Fibroblast of the aortic adventitia (primary cell): Measurements from ENCODE around the gene GSTA1. TPM values are rescaled to one million over a fixed set of nuclear protein-coding genes. Genes with fewer than 3 reads are reported as not detected.
"Not testable (repeated sequence)": the region's sequence is repeated elsewhere in the genome, so short reads cannot be mapped to it uniquely, and the experiment has no call there.

Experiments used
- DNase-seq: peaks from one replicate; pipeline ENCODE4 v3.0.0-alpha.2; 2010; ENCODE audit warnings: low read depth
- H3K4me3 ChIP-seq: 2 replicates; pipeline ENCODE4 v1.5.1; 2011; ENCODE audit warnings: low read depth, mild to moderate bottlenecking, control low read depth, low read length, moderate library complexity
- total RNA-seq: library from RNA; depleted of rRNA; stranded (reverse); fragments of >200 nt; gene quantifications from 2 replicates; pipeline ENCODE4 v1.2.3, GENCODE V29; 2012; ENCODE audit warnings: low replicate concordance
- TF ChIP-seq, protein P1 (sequence below): IDR thresholded peaks from 2 replicates; pipeline ENCODE4 v1.5.1; 2011; ENCODE audit warnings: mild to moderate bottlenecking, low read length, control low read depth, inconsistent platforms; ENCODE audit not compliant: insufficient read depth

GSTA1 gene
- total RNA-seq, 1 donor: not detected

DNA sequence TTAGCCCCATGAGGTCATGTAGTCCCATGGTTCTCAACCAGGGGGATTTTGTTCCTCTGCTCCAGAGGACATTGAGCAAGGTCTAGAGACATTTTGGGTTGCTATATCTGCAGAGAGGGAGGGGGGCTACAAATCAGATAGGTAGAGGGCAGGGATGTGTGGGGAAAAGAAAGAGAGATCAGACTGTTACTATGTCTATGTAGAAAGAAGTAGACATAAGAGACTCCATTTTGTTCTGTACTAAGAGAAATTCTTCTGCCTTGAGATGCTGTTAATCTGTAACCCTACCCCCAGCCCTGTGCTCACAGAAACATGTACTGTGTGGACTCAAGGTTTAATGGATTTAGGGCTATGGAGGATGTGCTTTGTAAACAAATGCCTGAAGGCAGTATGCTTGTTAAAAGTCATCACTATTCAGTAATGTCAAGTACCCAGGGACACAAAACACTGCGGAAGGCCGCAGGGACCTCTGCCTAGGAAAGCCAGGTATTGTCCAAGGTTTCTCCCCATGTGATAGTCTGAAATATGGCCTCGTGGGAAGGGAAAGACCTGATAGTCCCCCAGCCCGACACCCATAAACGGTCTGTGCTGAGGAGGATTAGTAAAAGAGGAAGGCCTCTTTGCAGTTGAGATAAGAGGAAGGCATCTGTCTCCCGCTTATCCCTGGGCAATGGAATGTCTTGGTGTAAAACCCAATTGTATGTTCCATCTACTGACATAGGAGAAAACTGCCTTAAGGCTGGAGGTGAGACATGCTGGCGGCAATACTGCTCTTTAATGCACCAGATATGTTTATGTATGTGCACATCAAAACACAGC is 41.7 kb downstream of the GSTA1 start:
- not testable (repeated sequence) for H3K4me3 ChIP-seq, DNase-seq

DNA sequence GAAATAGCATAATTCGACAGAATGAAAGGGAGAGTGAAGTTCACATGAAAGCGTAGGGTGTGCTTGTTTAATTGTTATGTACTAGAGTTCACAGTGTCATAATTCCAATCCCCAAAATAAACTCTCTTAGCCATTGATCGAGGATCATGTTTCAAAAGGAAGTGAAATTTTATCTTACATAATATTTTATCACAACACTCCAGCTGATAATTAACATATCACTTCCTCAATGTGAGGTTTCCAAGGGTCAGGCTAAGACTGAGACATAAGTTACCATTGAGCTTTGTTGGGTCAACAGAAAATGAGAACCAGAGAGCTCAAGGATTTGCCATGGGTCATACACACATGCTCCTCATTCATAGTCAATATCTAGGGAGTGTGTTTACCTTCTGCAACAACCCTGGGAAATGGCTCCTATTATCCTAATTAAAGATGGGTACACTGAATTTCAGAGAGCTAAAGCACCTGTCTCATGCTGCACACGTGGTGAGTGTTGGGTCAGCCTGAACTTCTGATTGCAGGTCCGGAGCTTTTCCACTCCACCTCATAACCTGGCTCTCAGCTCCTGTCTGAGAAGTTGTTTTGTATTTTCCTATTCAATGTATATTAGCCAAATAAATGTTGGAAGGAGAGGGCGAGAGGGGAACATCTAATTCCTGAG is 43.4 kb downstream of the GSTA1 start:
- DNase-seq: no peak
- H3K4me3 ChIP-seq: no peak overlapping the region
- TF ChIP-seq, protein P1, sequence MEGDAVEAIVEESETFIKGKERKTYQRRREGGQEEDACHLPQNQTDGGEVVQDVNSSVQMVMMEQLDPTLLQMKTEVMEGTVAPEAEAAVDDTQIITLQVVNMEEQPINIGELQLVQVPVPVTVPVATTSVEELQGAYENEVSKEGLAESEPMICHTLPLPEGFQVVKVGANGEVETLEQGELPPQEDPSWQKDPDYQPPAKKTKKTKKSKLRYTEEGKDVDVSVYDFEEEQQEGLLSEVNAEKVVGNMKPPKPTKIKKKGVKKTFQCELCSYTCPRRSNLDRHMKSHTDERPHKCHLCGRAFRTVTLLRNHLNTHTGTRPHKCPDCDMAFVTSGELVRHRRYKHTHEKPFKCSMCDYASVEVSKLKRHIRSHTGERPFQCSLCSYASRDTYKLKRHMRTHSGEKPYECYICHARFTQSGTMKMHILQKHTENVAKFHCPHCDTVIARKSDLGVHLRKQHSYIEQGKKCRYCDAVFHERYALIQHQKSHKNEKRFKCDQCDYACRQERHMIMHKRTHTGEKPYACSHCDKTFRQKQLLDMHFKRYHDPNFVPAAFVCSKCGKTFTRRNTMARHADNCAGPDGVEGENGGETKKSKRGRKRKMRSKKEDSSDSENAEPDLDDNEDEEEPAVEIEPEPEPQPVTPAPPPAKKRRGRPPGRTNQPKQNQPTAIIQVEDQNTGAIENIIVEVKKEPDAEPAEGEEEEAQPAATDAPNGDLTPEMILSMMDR: no peak

DNA sequence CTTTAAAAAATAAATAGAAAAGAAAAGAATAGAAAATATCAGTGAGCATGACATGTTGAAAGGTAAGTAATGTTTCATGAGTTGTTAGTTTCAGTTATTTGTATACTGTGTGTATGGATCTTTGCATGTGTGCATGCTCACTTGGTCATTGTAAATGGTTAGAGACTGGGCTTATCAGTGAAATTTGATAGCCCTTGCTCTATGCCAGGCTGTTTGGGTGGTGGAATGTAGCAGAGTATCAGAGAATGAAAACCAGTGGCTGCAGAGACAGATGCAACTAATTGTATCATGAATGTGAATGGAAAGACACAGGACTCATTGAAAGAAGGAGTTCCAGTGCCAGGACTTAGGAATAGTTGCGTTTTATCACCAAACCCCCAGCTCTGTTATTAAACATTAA is 44.5 kb downstream of the GSTA1 start:
- TF ChIP-seq, protein P1: no peak
- DNase-seq: peak; percentile 44

DNA sequence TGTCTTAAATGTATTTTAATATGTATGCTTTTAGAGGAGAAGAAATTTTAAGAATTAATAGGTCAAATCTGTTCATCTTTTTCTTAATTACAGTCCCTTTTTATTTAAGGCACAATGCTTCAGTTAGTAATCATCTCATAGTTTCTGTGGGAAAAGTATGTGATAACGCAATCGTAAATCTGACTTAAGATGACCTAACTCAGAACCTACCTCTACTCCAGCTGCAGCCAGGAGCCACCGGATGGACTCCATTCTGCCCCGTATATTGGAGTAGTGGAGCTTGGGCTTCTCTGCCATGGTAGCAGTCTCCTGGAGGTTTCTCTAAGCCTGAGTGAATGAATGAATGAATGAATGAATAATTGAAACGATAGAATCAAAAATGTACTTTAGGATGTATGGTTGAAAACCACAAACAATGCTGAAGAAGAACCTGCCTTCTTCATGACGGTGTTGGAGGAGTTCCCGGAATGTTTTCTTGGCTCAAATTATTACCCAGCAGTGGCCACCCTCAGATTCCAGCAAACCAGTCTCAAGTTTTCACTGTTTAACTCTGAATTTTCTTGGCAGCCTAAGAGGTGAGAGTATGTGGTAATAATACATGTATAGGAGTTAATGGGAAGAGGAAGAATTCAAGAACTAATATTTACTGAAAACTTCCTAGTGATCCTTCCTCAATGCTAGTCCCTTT is 45.8 kb downstream of the GSTA1 start:
- DNase-seq: peak; percentile 93
- not testable (repeated sequence) for H3K4me3 ChIP-seq

More for the DNA sequence above, 44.5 kb downstream of the GSTA1 start:
- H3K4me3 ChIP-seq: no peak overlapping the region

DNA sequence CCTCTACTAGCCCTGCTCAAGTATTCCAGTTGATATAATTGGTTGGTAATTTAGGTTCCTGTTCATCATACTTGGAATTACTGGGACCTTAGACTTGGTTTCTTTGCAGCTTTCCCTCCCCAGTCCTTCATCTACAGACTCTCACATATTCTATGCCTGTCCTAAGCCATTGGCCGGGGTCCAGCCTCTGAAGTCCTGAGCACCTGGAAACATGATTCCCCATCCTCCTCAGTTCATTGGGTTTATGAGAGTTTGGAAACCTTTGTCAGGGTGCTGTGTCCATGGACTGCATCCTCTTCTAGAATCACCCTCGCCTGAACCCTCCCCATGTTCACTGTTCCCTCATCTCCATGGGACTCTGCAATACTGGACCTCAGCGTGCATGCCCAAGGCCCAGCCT is 49.2 kb downstream of the GSTA1 start:
- DNase-seq: no peak
- TF ChIP-seq, protein P1: no peak
- H3K4me3 ChIP-seq: no peak overlapping the region

DNA sequence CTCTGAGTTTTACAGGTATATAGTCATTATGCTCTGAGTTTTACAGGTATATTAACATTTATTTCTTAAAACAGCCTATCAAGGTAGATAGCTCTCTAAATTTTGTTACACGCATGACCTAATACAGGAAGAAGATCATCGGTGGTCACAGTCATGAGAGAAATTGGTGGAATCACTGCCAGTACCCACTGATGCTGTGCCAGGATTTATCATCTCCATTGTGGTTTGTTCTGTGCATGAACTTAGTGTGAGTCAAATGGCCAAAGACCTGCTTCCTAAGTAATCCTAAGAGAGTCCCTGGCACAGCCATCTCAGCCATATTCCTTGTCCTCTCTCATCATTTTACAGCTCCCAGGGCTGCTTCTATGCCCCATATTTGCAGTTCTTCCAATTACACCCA is 50.5 kb downstream of the GSTA1 start:
- not testable (repeated sequence) for DNase-seq

DNA sequence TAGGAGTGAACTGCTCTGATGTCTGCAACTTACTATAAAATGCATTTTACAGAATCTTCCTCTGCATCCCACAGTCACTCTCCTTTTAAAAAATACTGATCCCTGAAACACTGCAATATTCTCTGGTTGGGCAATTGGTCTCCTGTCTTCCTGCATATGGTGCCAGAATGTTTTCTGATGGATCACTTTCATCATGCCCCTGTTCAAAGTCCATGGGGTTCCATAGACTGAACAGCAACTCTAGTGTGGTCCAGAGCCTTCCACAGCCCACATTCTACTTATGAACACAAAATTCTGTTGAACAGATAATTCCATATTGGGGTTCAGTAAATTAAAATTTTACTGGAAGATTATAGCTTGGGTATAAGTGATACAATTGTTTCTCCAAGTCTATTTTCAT is 51.3 kb downstream of the GSTA1 start:
- no peak overlapping the region for H3K4me3 ChIP-seq
- no peak for DNase-seq
- TF ChIP-seq, protein P1: no peak

More for the DNA sequence above, 50.5 kb downstream of the GSTA1 start:
- H3K4me3 ChIP-seq: not testable (repeated sequence)

DNA sequence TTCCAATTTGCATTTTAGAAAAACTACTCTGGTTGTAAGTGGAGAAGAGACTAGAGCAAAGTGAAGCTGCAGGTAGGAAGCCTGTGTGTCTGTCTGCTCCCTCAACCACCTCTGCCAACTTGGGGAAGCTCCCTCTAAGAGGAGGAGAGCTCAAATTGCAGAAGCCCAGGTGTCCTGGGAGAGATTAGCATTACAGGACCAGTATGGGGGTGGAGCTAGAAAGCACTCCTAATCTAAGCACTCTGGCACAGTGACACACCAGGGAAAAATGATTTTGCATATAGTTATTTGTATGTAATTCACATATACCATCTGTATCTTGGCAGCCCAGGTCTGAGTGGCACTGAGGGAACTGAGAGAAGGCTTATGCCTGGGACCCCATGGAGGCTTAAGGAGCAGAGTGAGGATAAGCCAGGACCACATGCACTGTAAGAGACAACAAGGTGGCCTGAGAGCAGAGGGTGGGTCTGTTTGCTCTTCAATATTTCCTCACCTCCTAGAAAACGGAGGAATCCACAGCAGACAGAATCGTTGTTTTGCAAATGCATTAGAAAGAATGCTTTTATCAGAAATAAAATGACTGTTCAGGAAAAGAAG is 54.0 kb downstream of the GSTA1 start:
- no peak overlapping the region for H3K4me3 ChIP-seq
- TF ChIP-seq, protein P1: no peak
- no peak for DNase-seq

DNA sequence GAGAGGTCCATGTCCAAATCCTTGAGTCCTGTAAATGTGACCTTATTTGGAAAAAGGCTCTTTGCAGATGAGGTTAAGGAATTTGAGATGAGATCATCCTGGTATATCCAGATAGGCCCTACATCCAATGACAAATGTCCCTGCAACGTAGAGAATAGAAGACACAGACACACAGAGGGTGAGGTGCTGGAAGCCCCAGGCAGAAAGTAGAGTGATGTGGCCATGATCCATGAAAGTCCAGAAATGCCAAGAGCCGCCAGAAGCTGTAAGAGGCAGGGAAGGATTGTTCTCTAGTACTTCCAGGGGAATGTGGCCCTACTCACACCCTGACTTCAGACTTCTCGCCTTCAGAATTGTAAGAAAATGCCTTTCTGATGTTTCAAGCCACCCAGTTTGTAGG is 56.3 kb downstream of the GSTA1 start:
- H3K4me3 ChIP-seq, DNase-seq: not testable (repeated sequence)
